ENCODE data around the gene RPS6KA4.

The RPS6KA4 gene

GRCh38 chr11:64349404-64349803 lies 9.6 kb upstream of the RPS6KA4 start:
- no peak for DNase-seq

DNA sequence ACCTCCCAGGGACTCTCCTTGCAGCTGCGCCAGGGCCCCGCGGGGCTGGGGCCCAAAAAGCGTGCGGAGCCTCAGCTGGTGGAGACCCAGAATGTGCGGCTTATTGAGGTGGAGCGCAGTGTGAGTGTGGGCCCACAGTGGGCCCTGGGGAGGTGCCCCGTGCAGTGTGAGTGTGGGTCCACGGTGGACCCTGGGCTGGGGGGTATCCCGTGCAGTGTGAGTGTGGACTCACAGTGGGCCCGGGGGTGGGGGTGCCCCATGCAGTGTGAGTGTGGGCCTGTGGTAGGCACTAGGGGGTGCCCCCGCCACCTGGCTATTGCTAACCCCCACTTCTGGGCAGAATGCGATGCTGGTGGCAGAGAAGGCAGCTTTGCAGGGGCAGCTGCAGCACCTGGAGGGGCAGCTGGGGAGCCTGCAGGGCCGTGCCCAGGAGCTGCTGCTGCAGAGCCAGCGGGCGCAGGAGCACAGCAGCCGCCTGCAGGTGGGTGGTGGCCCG lies 7.8 kb upstream of the RPS6KA4 start:
- DNase-seq, result no peak

- no peak for DNase-seq
Observed at GRCh38 chr11:64352099-64352994, 6.6 kb upstream of the RPS6KA4 start.

DNA sequence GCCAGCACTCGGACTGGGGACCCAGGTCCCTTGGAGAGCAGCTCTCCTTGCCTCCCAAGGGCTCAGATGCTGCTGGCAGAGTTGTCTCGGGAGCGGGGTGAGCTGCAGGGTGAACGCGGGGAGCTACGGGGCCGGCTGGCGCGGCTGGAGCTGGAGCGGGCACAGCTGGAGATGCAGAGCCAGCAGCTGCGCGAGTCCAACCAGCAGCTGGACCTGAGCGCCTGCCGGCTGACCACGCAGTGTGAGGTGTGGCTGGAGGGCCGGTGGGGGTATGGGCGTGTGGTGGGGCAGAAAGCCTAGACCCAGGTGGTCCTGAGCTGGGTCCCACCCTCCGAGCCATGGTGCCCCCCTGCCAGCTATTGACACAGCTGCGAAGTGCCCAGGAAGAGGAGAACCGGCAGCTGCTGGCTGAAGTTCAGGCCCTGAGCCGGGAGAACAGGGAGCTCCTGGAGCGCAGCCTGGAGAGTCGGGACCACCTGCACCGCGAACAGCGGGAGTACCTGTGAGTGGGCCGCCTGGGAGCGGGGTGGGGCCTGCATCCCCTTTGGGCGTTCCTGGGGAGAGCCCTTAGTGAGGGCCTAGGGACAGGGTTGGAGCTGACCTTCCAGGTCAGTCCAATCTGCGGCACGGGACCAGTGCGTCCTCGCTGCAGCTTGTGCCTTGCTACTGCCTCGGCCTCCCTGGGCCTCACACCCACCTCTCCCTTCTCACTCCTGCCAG lies 5.8 kb upstream of the RPS6KA4 start:
- DNase-seq, result no peak

GRCh38 chr11:64353715-64354506 lies 5.1 kb upstream of the RPS6KA4 start:
- no peak for DNase-seq

GRCh38 chr11:64355078-64355940 lies 3.7 kb upstream of the RPS6KA4 start:
- DNase-seq, result peak; percentile 39 to 41

DNA sequence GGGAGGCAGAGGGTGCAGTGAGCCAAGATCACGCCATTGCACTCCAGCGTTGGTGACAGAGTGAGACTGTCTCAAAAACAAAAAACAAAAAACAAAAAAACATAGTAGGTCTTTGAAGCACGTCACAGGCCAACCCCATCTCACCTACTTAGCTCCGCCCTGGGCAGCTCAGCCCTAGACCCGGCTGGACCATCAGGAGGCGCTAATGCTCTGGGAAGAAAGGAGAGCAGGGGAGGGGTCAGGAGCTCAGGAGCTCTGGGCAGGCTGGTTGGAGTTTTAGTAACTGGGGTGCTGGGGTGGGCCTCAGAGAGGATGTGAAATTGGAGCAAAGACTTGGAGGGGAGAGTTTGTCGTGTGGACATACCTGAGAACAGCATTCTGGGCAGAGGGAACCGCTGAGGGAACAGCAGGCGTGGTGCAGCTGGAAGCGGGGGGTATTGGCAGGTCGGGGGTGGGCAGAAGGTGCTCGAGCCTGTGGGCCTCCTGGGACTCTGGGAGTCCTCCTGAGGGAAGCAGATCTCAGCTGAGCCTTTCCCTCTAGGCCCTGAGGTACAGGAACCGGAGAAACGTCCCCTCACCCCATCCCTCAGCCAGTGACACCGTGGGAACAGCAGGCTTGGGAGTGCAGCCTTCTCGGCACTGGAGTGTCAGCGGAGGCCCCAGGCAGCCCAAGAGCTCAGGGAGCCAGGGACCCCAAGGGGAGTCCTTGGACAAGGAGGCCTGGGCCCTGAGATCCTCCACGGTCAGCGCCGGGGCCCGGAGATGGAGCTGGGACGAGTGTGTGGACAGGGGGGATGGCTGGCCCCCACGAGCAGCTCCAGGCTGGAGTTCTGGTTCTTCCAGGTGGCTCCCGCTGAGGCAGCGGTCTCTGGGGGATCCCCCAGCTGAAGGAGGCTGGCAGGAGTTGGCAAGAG lies 2.2 kb upstream of the RPS6KA4 start:
- peak; percentile 62 to 70 for DNase-seq

- no peak for DNase-seq
Observed at GRCh38 chr11:64357446-64357845, 1.5 kb upstream of the RPS6KA4 start.

DNA sequence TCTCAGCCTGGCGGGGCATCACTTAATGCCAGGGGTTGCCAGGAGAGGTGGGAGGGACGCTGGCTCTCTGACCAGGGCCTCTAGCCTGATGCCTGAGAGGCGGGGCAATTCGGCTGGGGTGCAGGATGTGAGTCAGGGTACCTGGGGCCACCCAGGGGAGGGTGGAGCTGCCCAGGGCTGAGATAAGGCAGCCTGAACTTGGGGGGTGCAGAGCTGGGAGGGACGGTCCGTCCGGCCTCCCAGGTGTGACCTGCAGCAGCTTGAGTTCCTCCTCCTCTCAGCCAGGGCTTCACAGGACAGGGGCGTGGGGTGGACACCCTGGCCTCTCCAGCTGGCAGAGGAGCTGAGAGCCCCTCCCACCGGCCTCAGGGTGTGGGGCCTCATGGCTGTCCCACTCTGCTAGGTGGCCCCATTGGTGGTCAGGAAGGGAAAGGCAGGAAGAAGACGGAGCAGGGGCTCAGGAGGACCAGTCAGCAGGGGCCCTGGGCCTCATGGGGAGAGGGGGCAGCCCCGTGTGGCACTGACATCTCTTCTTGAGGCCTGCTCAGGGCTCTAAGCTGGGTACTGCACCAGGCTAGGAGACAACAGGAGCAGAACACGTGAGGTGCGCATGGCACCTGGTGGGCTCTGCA lies 942 bp upstream of the RPS6KA4 start:
- peak; percentile 66 to 76 for DNase-seq

GRCh38 chr11:64358536-64358906 lies 441 bp upstream of the RPS6KA4 start:
- no peak for DNase-seq

DNA sequence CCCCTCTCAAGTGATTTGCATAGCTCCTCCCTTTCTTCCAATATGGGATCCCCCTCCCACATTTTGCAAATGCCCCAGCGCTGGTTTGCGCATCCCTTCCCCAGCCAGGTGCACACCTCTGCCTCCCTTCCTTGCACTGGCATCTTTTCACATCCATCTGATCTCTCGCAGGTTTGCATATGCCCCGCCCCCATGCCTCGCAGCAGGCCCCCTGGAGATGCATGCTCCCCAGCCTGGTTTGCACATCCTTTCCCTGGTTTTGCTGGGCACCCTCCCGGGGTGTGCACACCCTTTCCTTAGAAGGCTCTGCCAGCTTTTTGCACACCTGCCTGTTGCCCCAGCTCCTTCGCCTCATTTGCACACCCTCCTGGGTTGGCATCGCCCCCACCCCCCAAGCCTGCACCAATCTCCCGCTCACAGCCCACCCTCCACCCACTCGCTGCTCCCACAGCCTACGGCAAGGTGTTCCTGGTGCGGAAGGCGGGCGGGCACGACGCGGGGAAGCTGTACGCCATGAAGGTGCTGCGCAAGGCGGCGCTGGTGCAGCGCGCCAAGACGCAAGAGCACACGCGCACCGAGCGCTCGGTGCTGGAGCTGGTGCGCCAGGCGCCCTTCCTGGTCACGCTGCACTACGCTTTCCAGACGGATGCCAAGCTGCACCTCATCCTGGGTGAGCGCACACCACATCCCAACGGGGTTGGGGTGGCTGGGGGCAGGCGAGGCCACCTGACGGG lies 917 bp downstream of the RPS6KA4 start:
- peak; percentile 40 to 47 for DNase-seq

- no peak for DNase-seq
Observed at GRCh38 chr11:64360448-64360921, 1.5 kb downstream of the RPS6KA4 start.

GRCh38 chr11:64361659-64362058 lies 2.7 kb downstream of the RPS6KA4 start:
- no peak for DNase-seq

DNA sequence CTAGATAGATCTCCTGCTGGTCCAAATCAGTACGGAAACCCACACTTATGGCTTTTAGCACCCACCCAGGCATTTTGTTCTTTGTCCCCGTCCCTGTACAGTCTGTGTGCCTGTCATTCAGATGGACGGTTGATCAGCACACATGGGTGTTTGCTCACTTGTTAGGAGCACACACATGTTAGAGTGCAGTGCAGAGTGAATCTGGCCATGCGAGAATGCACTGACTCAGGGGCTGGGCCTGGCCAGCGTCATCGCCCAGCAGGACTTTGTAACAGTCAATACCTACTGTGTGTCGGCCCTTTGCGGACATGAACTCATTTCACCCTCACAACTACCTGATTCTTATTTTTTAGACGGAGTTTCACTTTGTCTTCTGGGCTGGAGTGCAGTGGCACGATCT lies 3.4 kb downstream of the RPS6KA4 start:
- DNase-seq, result no peak

DNA sequence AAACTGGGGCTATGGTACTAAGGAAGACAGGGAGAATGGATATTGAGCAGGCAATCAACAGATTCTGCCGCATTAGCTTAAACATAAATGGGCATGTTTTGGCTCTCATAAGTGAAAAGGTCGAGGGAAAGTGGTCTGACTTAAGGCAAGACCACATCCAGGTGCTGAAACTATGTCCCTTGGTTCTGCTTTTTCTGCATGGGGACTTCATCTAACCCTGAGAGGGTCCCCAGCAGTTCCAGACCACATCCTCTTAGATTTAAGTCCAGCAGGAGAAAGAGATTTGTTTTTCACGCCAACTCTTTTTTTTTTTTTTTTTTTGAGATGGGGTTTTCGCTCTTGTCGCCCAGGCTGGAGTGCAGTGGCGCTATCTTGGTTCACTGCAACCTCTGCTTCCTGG lies 5.5 kb downstream of the RPS6KA4 start:
- no peak for DNase-seq

- no peak for DNase-seq
Observed at GRCh38 chr11:64364911-64365310, 5.9 kb downstream of the RPS6KA4 start.

GRCh38 chr11:64366751-64367150 lies 7.8 kb downstream of the RPS6KA4 start:
- no peak for DNase-seq

DNA sequence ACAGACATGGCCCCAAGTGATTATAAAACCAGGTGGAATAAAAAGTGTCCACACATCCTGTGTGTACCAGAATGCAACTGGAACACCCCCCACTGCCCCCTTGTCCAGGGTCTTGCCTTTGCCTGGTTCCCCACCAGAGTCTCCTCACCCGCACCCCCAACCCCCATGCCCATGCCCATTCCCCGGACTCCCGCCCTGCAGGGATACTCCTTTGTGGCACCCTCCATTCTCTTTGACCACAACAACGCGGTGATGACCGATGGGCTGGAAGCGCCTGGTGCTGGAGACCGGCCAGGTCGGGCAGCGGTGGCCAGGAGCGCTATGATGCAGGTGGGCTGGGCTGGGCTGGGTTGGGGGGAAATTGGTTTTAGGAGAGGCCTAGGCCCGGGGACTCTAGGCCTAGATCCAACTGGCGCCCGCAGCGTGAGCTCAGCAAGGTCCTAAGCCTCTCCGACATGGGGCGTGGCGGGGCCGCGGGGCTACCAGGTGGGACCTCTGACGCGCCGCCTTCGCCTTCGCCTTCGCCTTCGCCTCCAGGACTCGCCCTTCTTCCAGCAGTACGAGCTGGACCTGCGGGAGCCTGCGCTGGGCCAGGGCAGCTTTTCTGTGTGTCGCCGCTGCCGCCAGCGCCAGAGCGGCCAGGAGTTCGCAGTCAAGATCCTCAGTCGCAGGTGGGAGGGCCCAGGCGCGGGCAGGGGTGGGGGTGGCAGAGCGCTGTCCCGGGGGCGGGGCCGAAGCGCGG lies 9.1 kb downstream of the RPS6KA4 start:
- no peak for DNase-seq

- DNase-seq, result no peak
Observed at GRCh38 chr11:64368673-64369074, 9.7 kb downstream of the RPS6KA4 start.
